ENCODE measurements around the gene HNMT.

- no peak for TF ChIP-seq CTCF (conservative IDR thresholded peaks at IDR 0.05)
- TF ChIP-seq ZFX (IDR thresholded peaks at IDR 0.05), result no peak
These were observed 51.2 kb downstream of the HNMT start for GRCh38 chr2:138015494-138015893.
